NCI-H526 (cell line): Measurements from ENCODE around the gene ZNF831.
A peak's percentile ranks its signal among the peaks of the same experiment; 100 is the strongest.

ENCODE experiments used
- DNase-seq, 2 experiments: peaks; one replicate each; lab custom pipeline; 2025; lab: John Stamatoyannopoulos, UW

Gene ZNF831

GRCh38 chr20:59157531-59157930 lies 6.1 kb upstream of the ZNF831 start:
- no peak for DNase-seq

- no peak for DNase-seq
Measured at GRCh38 chr20:59157961-59158541, 5.6 kb upstream of the ZNF831 start.

- no peak for DNase-seq
Measured at GRCh38 chr20:59158673-59159072, 4.9 kb upstream of the ZNF831 start.

- peak; percentile 12 to 50 for DNase-seq
Measured at GRCh38 chr20:59159091-59159490, 4.5 kb upstream of the ZNF831 start.

GRCh38 chr20:59159493-59160376 lies 3.9 kb upstream of the ZNF831 start:
- DNase-seq: peak; percentile 50 to 61

- DNase-seq: no peak
Measured at GRCh38 chr20:59160389-59161115, 3.1 kb upstream of the ZNF831 start.

- DNase-seq: peak; percentile 29 to 48
Measured at GRCh38 chr20:59161721-59162120, 1.9 kb upstream of the ZNF831 start.

GRCh38 chr20:59164686-59165391 lies 1.2 kb downstream of the ZNF831 start:
- no peak for DNase-seq

GRCh38 chr20:59165396-59165795 lies 1.8 kb downstream of the ZNF831 start:
- DNase-seq: no peak

GRCh38 chr20:59165891-59166709 lies 2.5 kb downstream of the ZNF831 start:
- DNase-seq: no peak

- no peak for DNase-seq
Measured at GRCh38 chr20:59170406-59171349, 7.1 kb downstream of the ZNF831 start.

GRCh38 chr20:59171986-59172385 lies 8.4 kb downstream of the ZNF831 start:
- DNase-seq: no peak

GRCh38 chr20:59173938-59174491 lies 10.4 kb downstream of the ZNF831 start:
- DNase-seq: peak in 1 of 2 experiments; percentile 23

- no peak for DNase-seq
Measured at GRCh38 chr20:59175002-59175401, 11.4 kb downstream of the ZNF831 start.

GRCh38 chr20:59175861-59176260 lies 12.2 kb downstream of the ZNF831 start:
- DNase-seq: no peak

GRCh38 chr20:59176812-59177211 lies 13.2 kb downstream of the ZNF831 start:
- DNase-seq: no peak

- no peak for DNase-seq
Measured at GRCh38 chr20:59177266-59178250, 13.9 kb downstream of the ZNF831 start.

- no peak for DNase-seq
Measured at GRCh38 chr20:59178983-59179595, 15.5 kb downstream of the ZNF831 start.
